ENCODE data around the gene GON4L.
"Not testable (repeated sequence)": the region's sequence is repeated elsewhere in the genome, so short reads cannot be mapped to it uniquely, and the experiment has no call there.

GRCh38 chr1:155745284-155746228, 111.5 kb downstream of the GON4L start:
- TF ChIP-seq, protein P1, sequence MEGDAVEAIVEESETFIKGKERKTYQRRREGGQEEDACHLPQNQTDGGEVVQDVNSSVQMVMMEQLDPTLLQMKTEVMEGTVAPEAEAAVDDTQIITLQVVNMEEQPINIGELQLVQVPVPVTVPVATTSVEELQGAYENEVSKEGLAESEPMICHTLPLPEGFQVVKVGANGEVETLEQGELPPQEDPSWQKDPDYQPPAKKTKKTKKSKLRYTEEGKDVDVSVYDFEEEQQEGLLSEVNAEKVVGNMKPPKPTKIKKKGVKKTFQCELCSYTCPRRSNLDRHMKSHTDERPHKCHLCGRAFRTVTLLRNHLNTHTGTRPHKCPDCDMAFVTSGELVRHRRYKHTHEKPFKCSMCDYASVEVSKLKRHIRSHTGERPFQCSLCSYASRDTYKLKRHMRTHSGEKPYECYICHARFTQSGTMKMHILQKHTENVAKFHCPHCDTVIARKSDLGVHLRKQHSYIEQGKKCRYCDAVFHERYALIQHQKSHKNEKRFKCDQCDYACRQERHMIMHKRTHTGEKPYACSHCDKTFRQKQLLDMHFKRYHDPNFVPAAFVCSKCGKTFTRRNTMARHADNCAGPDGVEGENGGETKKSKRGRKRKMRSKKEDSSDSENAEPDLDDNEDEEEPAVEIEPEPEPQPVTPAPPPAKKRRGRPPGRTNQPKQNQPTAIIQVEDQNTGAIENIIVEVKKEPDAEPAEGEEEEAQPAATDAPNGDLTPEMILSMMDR (optimal IDR thresholded peaks at IDR 0.05 in 1 of 3, IDR thresholded peaks at IDR 0.05 in 1 of 3, conservative IDR thresholded peaks at IDR 0.05 in 1 of 3; ENCODE audit: extremely low read depth in 1 of 3, insufficient read depth in 2 of 3, low read length in 3 of 3): not testable (repeated sequence)
- not testable (repeated sequence) for TF ChIP-seq EZH2 (IDR thresholded peaks at IDR 0.05; ENCODE audit: low read length)
